ENCODE measurements around the gene CORO2A.
A peak's percentile ranks its signal among the peaks of the same experiment; 100 is the strongest.

CORO2A gene

DNA sequence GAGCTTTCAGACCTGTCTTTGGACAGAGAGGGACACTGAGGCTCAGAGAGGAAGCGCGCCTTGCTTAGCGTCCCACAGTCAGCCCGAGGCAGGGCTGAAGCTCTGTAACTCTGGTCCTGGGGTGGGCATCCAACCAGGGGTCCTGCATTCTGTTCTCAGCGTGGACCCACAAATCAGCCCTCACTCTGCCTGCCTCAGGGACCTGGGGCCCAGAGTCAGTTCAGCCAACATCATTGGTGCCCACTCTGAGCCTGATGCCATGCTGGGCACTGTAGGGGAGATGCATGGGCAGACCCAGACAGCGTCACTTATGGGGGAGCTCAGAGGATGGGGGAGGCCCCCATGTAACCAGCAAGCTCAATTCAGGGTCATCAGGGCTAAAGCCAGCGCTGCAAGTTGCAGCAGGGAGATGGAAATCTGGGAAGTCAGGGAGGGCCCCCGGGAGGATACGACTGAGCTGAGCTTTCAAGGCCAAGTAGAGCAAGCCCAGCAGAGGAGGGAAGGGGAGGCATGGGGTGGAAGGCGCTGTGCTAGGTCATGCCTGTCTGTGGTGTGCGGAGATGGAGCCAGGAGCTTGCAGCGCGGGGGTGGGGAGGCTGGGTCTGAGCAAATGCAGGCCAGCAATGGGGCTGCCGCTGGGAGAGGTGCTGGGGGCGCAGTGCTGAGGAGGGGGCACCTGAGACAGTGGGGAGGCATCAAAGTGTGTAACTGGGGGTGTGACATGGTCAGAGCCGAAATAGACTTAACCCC lies 21.1 kb downstream of the CORO2A start:
- DNase-seq (ENCODE audit: low spot score): no peak

DNA sequence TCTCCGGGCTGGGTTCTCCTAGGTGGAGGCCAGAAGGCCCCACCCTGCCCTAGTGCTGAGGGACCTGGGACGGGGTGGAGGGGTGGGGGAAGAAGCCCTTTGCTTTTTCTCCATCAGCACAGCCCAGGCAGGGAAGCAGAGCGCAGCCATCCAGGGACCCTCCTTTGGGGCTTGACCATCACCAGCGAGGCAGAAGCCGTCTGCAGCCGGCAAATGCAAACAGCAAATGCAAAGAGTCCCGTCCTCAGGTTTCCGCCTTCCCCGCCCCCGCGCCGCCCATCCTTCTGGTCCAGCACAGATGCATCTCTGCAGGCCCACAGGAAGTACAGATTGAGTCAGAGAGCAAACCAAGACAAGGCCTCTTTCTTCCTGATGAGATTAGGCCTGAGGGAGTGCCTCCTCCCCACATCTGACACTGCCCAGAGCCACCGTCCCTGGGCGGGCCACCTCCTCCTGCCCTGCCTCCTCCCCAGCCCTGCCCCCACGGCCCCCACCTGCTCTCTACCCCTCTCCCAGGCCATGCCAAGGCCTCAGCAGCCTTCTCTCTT lies 23.4 kb downstream of the CORO2A start:
- peak; percentile 57 for DNase-seq (ENCODE audit: low spot score)

DNA sequence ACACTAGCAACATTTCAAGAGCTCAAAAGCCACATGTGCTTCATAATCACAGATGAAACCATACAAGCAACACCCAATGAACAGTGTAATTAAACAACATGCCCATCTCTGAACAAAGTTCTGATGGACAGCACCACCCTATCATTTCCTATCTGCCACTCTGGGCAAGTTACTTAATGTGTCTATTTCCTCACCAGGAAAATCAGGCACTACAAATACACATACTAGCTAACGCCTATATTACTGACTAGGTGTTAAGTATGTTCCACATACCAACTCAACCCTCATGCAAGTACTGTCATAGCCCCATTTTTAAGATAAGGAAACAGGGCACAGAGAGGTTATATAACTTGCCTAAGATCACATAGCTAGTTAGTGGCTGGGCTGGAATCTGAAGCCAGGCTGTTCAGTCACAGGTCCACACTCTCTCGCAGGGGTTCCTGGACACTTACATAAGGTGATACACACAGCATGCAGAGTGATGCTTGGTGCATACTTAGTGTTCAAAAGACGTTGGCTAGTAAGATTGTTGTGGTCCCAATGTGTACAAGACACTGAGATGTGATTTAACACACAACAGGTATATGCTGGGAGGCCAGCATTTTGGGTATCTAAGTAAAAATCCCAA lies 24.2 kb downstream of the CORO2A start:
- DNase-seq (ENCODE audit: low spot score): no peak

DNA sequence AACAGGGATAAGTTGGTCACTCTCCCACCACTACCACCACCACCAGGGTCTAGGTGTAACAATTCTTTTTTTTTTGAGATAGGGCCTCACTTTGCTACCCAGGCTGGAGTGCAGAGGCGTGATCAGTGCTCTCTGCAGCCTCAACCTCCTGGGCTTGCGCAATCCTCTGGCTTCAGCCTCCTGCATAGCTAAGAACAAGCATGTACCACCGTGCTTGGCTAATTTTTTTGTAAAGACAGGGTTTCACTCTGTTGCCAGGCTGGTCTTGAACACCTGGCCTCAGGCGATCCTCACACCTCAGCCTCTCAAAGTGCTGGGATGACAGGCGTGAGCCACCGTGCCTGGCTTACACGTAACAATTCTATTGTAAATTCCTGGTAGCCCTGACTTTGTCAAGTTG lies 27.5 kb downstream of the CORO2A start:
- no peak for DNase-seq (ENCODE audit: low spot score)

DNA sequence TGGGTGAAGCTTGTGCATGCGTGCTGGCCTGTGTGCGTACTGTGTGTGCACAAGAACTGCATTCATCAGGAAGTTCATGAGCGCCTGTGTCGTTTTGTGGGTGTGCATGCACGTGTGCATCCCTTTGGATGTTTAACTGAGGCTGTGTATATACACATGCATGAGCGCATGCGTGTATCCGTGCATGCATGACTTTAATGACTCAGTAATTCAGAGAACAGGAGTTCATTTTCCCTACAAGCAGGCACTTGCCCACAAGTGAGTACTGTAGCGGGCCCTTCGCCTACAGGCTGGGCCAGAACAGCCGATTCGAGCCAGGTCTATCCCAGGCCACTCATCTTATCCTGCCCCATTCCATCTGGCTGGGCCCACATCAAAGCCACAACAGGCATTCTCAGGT lies 29.8 kb downstream of the CORO2A start:
- no peak for DNase-seq (ENCODE audit: low spot score)

DNA sequence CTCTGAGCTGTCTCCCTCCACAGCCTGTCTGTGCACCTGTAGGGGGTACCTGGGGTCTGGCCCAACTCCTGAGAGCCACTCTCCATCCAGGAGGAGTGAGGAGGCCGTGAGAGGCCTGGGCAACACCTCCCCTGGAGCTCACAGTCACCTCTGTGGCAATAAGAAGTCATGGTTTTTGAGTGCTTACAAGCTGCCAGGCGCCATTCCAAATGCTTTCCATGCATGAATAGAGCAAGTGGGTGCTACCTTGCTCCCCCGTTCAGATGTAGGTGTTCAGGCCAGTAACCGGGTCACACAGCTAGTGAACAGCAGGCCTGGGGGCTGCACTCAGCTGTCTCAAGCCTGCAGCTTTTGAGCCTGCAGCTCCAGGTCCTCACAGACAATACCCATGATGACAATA lies 30.6 kb downstream of the CORO2A start:
- DNase-seq (ENCODE audit: low spot score): no peak

DNA sequence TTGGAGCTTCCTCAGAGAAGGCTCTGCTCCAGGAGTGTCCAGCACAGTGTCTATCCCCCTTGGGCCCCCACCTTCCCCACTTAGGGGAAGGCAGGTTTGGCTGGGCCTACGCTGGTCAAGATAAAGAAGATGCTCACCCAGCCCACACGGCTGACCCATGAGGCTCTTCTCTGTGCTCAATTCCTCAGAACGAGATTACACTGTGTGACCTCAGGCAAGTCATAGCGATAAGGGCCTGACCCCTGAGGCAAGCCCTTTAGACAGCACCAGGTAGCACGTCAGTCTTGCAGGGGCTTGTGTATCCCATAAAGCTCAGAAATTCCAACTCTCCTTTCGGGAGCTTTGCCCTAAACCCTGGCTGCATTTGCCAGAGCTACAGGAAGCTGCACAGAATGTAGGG lies 32.6 kb downstream of the CORO2A start:
- no peak for DNase-seq (ENCODE audit: low spot score)

DNA sequence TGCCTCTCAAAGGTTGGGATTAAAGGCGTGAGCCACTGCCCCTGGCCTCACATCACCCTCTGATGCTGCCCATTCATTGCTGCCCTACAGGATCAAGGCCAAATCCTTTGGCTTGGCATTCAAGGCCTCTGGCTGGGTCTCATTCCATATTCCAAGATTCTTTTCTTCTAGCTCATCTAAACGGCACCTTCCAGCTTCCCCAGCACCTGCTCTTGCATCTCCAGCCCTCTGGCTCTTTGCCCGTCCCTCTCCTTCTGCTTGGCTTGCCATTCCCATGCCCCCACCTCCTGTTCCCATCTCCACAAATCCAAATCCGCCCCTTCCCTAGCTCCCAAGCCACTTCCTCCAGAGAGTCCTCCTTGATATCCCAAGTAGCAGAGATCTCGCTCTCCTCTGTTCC lies 33.1 kb downstream of the CORO2A start:
- DNase-seq (ENCODE audit: low spot score): no peak

DNA sequence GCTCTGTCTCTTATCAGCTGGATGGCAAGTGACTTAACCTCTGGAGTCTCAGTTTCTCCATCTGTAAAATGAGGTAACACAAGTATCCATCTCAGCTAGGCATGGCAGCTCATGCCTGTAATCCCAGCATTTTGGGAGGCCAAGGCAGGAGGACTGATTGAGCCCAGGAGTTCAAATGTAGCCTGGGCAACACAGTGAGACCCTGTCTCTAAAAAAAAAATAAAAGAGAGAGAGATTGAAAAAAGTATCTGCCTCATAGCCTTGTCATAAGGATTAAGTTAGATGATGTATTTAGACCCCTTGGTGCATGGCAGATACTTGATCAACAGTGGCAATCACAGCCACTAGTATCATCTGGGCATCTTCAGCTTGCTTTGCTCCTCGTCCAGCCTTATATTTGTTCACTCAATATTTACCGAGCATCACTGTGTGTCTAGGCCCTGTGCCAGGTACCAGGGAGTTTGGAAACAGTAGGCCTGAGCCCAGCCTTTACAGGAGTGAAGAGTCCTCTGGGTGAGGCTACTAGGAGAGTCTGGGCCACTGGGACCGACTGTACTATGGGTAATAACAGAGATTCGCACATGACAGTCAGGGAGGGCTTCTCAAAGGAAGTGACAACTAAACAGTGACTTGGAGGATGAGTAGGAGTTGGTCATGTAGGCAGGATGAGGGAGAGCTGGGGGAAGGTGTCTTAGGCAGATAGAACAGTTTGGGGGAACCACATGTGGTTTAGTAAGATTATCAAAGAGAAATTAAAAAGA lies 34.2 kb downstream of the CORO2A start:
- DNase-seq (ENCODE audit: low spot score): no peak

DNA sequence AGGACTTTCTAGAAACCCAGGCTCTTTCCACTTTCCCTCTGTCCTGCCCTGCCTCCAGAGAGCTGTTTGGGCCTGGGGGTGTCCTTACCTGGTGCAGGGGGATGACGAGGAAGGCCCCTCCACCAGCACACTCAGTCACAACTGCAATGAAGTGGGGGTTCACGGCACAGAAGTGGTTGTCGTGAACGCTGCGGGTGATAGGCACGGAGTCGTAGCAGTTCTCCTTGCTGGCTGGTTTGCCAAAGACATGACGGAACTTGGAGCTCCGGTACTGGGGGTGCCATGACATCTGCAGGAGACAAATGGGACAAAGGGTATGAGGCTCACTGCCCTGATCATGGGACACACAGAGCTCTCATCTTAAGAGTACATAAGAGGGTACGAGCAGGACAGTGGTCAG lies 35.1 kb downstream of the CORO2A start:
- no peak for DNase-seq (ENCODE audit: low spot score)

DNA sequence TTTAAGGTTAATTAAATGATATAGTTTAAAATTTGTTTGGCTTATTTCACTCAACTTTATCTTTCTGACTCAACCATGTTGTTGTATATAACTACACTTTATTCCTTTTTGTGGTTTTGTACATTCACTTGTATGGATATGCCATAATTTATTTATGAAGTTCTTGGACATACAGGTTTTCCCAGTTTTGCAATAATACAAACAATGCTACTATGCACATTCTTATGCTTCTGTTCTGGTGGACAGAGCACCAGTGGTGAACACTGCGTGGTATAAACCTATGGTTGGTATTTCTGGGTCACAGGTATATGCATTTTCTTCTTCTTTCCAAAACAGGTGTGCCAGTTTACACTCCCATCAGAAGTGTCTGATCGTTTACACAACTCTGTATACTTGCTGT lies 37.8 kb downstream of the CORO2A start:
- DNase-seq (ENCODE audit: low spot score): no peak

DNA sequence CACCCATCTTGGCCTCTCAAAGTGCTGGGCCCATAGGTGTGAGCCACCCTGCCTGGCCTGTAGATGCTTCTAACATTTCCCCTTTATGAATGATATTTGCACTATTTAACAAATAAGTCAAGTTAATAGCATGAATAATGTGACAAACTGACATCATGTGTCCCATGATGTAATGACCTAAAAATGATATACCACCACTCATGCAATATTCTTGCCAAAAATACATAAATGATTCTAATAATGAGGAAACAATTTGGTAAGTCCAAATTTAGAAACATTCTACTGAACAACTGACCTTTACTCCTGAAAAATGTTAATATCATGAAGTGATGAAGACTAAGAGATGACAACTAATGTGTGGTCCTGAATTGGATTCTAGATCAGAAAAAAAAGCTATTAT lies 39.9 kb downstream of the CORO2A start:
- no peak for DNase-seq (ENCODE audit: low spot score)

DNA sequence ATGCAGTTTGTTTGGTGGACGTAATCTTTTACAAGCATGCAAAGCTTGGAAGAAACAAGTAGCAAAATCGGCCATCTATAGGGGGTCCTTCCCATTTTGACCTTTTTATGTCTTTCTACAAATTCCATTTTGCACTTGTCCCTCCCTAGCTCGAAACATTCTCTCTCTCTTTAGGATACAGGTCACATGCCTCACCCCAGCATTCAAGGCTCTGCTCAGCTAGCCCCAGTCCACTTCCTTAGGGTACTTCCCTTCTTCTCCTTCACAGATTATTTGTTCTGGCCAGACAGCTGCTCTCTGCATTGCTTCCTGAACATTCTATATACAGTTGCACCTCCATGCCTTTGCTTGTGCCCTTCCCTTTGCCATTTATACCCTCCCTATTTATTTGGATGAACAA lies 41.7 kb downstream of the CORO2A start:
- DNase-seq (ENCODE audit: low spot score): no peak

DNA sequence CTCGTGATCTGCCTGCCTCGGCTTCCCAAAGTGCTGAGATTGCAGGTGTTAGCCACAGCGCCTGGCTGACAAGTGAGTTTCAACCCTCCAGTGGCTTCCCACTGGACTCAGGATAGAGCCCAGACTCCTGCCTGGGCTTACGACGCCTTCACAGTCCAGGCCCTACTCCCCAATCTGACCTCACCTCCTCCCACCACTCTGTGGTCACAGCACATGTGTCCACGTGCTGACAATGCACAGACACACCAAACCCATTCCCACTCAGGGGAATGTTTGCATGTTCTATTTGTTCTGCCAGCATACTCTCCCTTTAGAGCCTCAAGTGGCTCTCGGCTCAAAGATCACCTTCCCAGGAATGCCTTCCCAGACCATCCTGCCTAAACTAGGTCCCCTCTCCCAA lies 42.3 kb downstream of the CORO2A start:
- no peak for DNase-seq (ENCODE audit: low spot score)

DNA sequence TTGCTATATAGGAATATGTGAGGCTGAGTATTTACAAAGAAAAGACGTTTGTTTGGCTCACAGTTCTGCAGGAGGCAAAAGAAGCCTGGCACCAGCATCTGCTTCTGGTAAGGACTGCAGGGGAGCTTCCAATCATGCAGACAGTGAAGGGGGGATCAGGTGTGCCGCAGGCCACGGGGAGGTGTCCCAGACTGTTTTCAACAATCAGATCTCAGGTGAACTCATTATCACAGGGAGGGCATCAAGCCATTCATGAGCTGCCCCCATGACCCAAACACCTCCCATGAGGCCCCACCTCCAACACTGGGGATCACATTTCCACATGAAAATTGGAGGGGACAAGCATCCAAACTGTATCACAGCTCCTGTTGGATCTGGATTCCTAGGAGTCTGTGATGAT lies 43.0 kb downstream of the CORO2A start:
- no peak for DNase-seq (ENCODE audit: low spot score)

DNA sequence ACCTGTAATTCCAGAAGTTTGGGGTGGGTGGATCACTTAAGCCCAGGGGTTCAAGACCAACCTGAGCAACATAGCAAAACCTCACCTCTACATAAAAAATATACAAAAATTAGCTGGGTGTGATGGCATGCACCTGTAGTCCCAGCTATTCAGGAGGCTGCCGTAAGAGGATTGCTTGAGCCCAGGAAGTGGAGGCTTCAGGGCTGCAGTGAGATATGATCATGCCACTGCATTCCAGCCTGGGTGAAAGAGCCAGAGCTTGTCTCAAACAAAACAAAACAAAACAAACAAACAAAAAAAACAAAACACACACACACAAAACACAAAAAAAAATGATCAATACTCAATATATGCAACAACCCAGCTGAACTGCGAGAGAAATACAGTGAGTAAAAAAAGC lies 44.0 kb downstream of the CORO2A start:
- no peak for DNase-seq (ENCODE audit: low spot score)

DNA sequence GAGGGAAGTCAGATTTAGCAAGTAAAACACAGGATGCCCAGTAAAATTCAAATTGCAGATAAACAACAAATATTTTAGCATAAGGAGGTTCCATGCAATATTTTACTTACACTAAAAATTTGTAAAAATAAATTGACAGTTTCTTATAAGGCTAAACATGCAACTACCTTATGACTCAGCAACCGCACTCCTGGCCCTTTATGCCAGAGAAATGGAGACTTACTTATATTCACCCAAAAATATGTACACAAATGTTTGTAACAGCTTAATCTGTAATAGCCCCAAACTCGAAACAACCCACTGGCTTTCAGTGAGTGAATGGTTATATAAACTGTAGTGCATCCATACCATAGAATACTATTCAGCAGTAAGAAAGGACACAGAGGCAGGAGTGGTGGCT lies 44.9 kb downstream of the CORO2A start:
- no peak for DNase-seq (ENCODE audit: low spot score)

DNA sequence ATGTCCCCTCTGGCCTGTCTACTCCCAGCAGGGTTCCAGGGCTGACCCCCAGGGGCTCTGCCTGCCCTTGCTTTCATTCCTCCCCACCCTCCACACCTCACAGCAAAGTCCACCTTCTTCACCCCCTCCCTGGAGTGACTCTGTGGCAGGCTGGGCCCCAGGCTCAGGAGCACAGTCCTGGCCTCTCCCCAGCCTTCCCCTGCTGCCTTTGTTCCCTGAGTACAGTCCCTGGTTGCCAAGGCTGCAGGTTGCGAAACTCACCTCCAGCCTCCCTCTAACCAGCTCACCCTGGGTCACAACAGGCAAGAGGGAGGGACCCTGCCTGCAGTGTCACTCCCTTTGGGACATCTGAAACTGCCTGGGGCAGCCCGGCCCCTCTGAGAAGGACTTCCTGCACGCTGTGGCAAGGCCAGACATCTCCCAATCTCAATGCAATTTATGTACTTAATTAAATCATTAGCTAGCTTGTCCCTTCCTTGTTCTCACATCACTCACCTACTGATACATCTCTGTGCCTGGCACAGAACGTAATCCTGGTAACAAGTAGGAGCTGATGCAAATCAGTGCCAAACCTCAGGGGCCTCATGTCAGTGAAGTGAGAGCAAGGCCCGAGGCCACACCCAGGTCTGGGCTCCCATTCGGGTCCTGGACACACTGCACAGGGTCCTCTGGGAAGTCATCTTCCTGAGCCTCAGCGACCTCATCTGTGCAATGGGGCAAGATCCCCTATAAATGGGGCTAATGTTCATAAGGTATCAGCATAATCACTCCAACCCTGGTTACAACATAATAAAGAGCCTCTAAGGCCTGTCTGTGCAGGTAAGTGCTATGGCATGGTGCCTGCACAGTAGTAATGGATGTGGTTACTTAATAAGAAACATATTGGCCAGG lies 46.1 kb downstream of the CORO2A start:
- peak; percentile 70 for DNase-seq (ENCODE audit: low spot score)

DNA sequence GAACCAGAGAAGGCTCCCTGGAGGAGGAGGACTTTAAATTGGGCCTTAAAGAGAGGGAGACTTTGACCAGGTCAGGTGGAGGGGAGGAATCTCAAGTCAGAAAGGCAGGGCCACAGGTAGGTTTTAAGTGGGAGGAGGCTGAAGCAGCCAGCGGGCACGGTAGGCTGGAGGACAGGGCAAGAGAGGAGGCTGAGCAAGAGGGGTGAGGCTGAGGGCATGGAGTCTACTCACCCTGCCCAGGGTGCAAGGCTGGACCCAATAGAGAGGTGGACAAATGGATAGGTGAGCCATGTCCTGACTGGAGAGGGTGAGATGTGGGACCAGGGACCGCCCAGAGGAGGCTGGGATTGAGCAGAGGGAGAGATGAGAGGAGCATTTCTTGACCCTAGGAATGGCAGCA lies 47.8 kb downstream of the CORO2A start:
- DNase-seq (ENCODE audit: low spot score): no peak

DNA sequence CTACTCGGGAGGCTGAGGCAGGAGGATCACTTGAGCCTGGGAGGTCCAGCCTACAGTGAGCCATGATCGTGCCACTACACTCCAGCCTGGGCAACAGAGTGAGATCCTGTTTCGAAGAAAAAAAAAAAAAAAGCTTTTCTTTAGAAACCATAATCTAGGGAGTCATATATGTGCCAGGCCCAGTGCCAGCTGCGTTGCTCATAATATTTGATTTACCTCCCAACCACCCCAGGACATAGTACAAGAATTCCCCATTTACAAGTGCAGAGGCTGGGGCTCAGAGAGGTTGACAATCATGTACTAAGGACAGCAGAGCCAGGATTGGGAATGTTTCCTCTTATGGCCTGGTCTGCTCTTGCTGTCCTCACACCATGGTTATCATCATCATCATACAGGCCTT lies 48.4 kb downstream of the CORO2A start:
- no peak for DNase-seq (ENCODE audit: low spot score)

DNA sequence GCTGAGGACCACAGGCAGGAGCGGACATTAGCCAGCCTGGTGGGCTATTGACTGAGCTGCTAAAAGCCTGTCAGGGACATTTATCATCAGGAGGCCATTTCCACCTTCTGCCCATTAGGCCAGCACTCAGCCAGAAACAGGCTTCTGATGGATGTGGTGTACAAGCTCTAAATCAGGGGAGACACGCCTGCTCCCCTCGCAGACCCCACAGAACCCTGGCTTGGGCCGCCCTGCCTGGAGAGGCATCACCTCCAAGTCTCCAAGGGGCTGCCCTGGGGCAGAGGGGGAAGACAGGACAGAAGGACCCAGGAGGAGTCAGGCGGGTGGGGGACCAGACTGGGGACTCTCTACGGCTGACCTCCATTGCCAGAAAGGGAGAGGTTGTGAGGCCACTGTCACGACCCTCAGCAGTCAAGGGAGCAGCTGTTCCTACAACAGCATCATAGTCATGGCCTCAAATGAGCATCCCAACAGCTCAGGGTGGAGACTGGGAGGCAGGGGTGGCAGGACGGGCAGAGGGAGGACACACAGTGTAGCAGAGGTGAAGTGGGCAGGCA lies 49.4 kb downstream of the CORO2A start:
- no peak for DNase-seq (ENCODE audit: low spot score)
